Caco-2 (cell line): ENCODE data around the gene USP30. TPM values are rescaled to one million over a fixed set of nuclear protein-coding genes. Genes with fewer than 3 reads are reported as not detected.

ENCODE experiments used
- BruUV-seq: library from RNA; stranded (reverse); fragments of 400-500 nt; replicated peaks from 2 replicates; lab custom pipeline; 2021; lab: Mats Ljungman, UMichigan
- CTCF ChIA-PET: fragments of 300-600 bp; sonication (Branson Sonifier 250); formaldehyde crosslinking; loops from one replicate; lab custom pipeline; 2022; ENCODE audit warnings: antibody characterized with exemption; lab: Charles Lee
- POLR2A ChIA-PET: fragments of 300-600 bp; sonication (Branson Sonifier 250); formaldehyde crosslinking; loops from one replicate; lab custom pipeline; 2022; ENCODE audit warnings: antibody characterized with exemption; lab: Charles Lee
- DNase-seq, 2 experiments: peaks; one replicate each; pipeline versions ENCODE4 v3.0.0 to v3.0.0-alpha.2; 2020 to 2022
- H3K27me3 ChIP-seq: replicated peaks from 2 replicates; pipeline ENCODE4 v1.6.0; 2011; ENCODE audit warnings: low read length; ENCODE audit not compliant: control insufficient read depth, insufficient read depth
- H3K36me3 ChIP-seq: 2 replicates; pipeline ENCODE4 v1.5.1; 2011; ENCODE audit warnings: low read length; ENCODE audit not compliant: control insufficient read depth, insufficient read depth
- H3K4me1 ChIP-seq: fragments of 250-450 bp; sonication (Bioruptor Pico); 2 replicates; pipeline ENCODE4 v1.5.1; 2020; ENCODE audit warnings: mild to moderate bottlenecking
- H3K4me3 ChIP-seq: 2 replicates; pipeline ENCODE4 v1.5.1; 2011; ENCODE audit warnings: low read depth, mild to moderate bottlenecking, control low read depth, low read length
- H3K9me3 ChIP-seq: fragments of 250-450 bp; sonication (Bioruptor Pico); 2 replicates; pipeline ENCODE4 v1.5.1; 2020; ENCODE audit warnings: mild to moderate bottlenecking, moderate library complexity
- H3K27ac Mint-ChIP-seq: one replicate; pipeline ENCODE4 v1.8.0; 2022; ENCODE audit warnings: mixed read lengths; ENCODE audit not compliant: unreplicated experiment
- H3K27me3 Mint-ChIP-seq: one replicate; pipeline ENCODE4 v1.8.0; 2022; ENCODE audit warnings: mixed read lengths; ENCODE audit not compliant: insufficient read depth, unreplicated experiment
- H3K36me3 Mint-ChIP-seq: one replicate; pipeline ENCODE4 v1.8.0; 2022; ENCODE audit warnings: mild to moderate bottlenecking, mixed read lengths; ENCODE audit not compliant: insufficient read depth, unreplicated experiment
- H3K4me1 Mint-ChIP-seq: one replicate; pipeline ENCODE4 v1.8.0; 2022; ENCODE audit warnings: low read depth, mixed read lengths; ENCODE audit not compliant: unreplicated experiment
- H3K4me3 Mint-ChIP-seq: one replicate; pipeline ENCODE4 v1.8.0; 2022; ENCODE audit warnings: mild to moderate bottlenecking, moderate library complexity, mixed read lengths; ENCODE audit not compliant: unreplicated experiment
- H3K9me3 Mint-ChIP-seq: one replicate; pipeline ENCODE4 v1.8.0; 2022; ENCODE audit warnings: mixed read lengths; ENCODE audit not compliant: unreplicated experiment
- CTCF ChIP-seq, 2 experiments: fragments of 200-600 bp in 1 of 2; IDR thresholded peaks; 1 replicate in 1 of 2; 2 replicates in 1 of 2; pipeline versions ENCODE4 v1.5.1 to v1.8.0; 2011 to 2022; ENCODE audit warnings: antibody characterized with exemption in 1 of 2, control low read depth in 1 of 2, inconsistent platforms in 1 of 2, low read depth in 1 of 2, low read length in 1 of 2, mild to moderate bottlenecking in 1 of 2, moderate library complexity in 1 of 2; ENCODE audit not compliant: insufficient read depth in 1 of 2, severe bottlenecking in 1 of 2, unreplicated experiment in 1 of 2
- intact Hi-C: fragments of 100-400 bp; cut with micrococcal nuclease; formaldehyde crosslinking; loops from one replicate; pipeline ENCODE4 v1.10.0; 2022; ENCODE audit not compliant: unreplicated experiment
- total RNA-seq: library from RNA; stranded (reverse); gene quantifications from 2 replicates; pipeline ENCODE4 v1.2.3, GENCODE V29; 2022

The USP30 gene
- total RNA-seq, 1 experiment from 2014 or later: 11.9 TPM

- Mint-ChIP-seq H3K4me3 (no peak overlapping the region), H3K36me3 (peaks cover 34% of the 10 kb centered on the region), H3K27ac (no peak overlapping the region), H3K27me3 (no peaks in the 10 kb centered on the region), H3K4me1 (peaks cover 2% of the 10 kb centered on the region), H3K9me3 (no peaks in the 10 kb centered on the region)
- CTCF ChIA-PET: no interaction called here
- POLR2A ChIA-PET: no interaction called here
- Histone ChIP-seq H3K4me1 (peaks cover 5% of the 10 kb centered on the region), H3K9me3 (no peaks in the 10 kb centered on the region), H3K36me3 (peaks cover 1% of the 10 kb centered on the region; the same call in 1 of the 2 replicates), H3K4me3 (no peak overlapping the region), H3K27me3 (no peaks in the 10 kb centered on the region)
- no peak for DNase-seq
- intact Hi-C loops: no loop called here
- no peak for TF ChIP-seq CTCF (IDR thresholded peaks at IDR 0.05; ENCODE audit: insufficient read depth in 1 of 2, low read depth in 1 of 2, low read length in 1 of 2, severe bottlenecking in 1 of 2, unreplicated experiment in 1 of 2)
- no TSS peak for BruUV-seq
Observed at GRCh38 chr12:109087250-109087649, 34.9 kb downstream of the USP30 start.

DNA sequence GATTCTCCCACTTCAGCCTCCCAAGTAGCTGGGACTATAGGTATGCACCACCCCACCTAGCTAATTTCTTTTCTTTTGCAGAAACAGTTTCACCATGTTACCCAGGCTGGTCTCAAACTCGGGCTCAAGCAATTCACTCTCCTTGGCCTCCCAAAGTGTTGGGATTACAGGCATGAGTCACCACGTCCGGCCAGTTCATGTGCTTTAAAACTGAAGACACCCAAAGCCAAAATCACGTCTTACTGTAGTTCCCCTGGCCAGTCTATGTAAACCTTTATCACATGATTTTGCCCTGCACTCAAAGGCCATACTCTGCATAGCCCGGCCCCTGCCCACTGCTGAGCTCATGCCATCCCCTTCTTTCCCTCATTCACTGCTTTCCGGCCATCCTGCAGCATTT is 36.4 kb downstream of the USP30 start:
- H3K4me1 Mint-ChIP-seq: peaks cover 8% of the 10 kb centered on the region
- DNase-seq: no peak
- no peaks in the 10 kb centered on the region for H3K9me3 Mint-ChIP-seq
- ChIA-PET CTCF (no interaction called here), POLR2A (no interaction called here)
- BruUV-seq: no TSS peak
- H3K4me3 Mint-ChIP-seq: no peak overlapping the region
- Histone ChIP-seq H3K4me1 (peaks cover 5% of the 10 kb centered on the region), H3K36me3 (peaks cover 1% of the 10 kb centered on the region; the same call in 1 of the 2 replicates), H3K27me3 (no peaks in the 10 kb centered on the region), H3K9me3 (no peaks in the 10 kb centered on the region), H3K4me3 (no peak overlapping the region)
- no peaks in the 10 kb centered on the region for H3K27me3 Mint-ChIP-seq
- no peak overlapping the region for H3K27ac Mint-ChIP-seq
- peaks cover 48% of the 10 kb centered on the region for H3K36me3 Mint-ChIP-seq
- intact Hi-C loops: no loop called here
- TF ChIP-seq CTCF (IDR thresholded peaks at IDR 0.05; ENCODE audit: insufficient read depth in 1 of 2, low read depth in 1 of 2, low read length in 1 of 2, severe bottlenecking in 1 of 2, unreplicated experiment in 1 of 2): no peak

DNA sequence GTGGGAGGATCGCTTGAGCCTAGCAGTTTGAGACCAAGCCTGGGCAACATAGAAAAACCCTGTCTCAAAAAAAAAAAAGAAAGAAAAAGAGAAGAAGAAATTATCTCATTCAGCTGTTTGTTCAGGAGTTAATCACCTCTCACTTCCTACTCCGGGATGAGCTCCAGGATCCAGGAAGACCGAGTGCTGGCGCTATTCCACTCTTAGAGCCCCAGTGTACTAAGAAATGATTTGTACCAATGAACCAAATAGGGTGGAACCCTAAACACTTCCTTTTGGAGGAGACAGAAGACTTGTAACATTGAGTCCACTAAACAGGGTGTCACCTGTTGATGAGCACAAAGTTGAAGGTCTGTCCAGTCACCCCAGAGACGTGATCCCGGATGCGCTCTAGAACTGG is 37.3 kb downstream of the USP30 start:
- peaks cover 8% of the 10 kb centered on the region for H3K4me1 Mint-ChIP-seq
- no peaks in the 10 kb centered on the region for H3K9me3 Mint-ChIP-seq
- no peak overlapping the region for H3K27ac Mint-ChIP-seq
- DNase-seq: no peak
- Histone ChIP-seq H3K9me3 (no peaks in the 10 kb centered on the region), H3K4me1 (no peaks in the 10 kb centered on the region; the same call in 1 of the 2 replicates), H3K27me3 (no peaks in the 10 kb centered on the region), H3K36me3 (peaks cover 1% of the 10 kb centered on the region; the same call in 1 of the 2 replicates), H3K4me3 (no peak overlapping the region)
- TF ChIP-seq CTCF (IDR thresholded peaks at IDR 0.05; ENCODE audit: insufficient read depth in 1 of 2, low read depth in 1 of 2, low read length in 1 of 2, severe bottlenecking in 1 of 2, unreplicated experiment in 1 of 2): no peak
- POLR2A ChIA-PET: no interaction called here
- BruUV-seq: no TSS peak
- H3K27me3 Mint-ChIP-seq: no peaks in the 10 kb centered on the region
- intact Hi-C loops: loop anchor here (5.0 kb wide), 1 partner anchor 122 kb away; no protein-coding TSS in a partner anchor
- no peak overlapping the region for H3K4me3 Mint-ChIP-seq
- peaks cover 48% of the 10 kb centered on the region for H3K36me3 Mint-ChIP-seq
- CTCF ChIA-PET: interaction anchor here (0.6 to 0.7 kb wide), 2 partner anchors 201 to 274 kb away, joined by 3 read pairs; no protein-coding TSS in a partner anchor
